PFSK-1 (cell line): ENCODE data around the gene ATP13A1.

Experiments used
- POLR2AphosphoS5 ChIP-seq: IDR thresholded peaks from 2 replicates; pipeline ENCODE4 v1.6.1; 2012; ENCODE audit warnings: low read depth, mild to moderate bottlenecking, control low read depth, low read length, moderate library complexity
- SIN3A ChIP-seq: IDR thresholded peaks from 2 replicates; pipeline ENCODE4 v1.6.1; 2012; ENCODE audit warnings: mild to moderate bottlenecking, low read length, moderate library complexity, borderline replicate concordance; ENCODE audit not compliant: insufficient read depth
- TAF1 ChIP-seq: IDR thresholded peaks from 2 replicates; pipeline ENCODE4 v1.6.1; 2012; ENCODE audit warnings: low read length, control low read depth, borderline replicate concordance; ENCODE audit not compliant: insufficient read depth
- TF ChIP-seq, protein P1 (sequence below), 2 experiments: IDR thresholded peaks; 2 replicates each; pipeline versions ENCODE4 v1.6.1 to v1.8.0; 2011 to 2012; ENCODE audit warnings: low read depth in 2 of 2, low read length in 2 of 2, control low read depth in 1 of 2, inconsistent platforms in 1 of 2, mild to moderate bottlenecking in 1 of 2, moderate library complexity in 1 of 2; ENCODE audit not compliant: insufficient read depth in 1 of 2

DNA sequence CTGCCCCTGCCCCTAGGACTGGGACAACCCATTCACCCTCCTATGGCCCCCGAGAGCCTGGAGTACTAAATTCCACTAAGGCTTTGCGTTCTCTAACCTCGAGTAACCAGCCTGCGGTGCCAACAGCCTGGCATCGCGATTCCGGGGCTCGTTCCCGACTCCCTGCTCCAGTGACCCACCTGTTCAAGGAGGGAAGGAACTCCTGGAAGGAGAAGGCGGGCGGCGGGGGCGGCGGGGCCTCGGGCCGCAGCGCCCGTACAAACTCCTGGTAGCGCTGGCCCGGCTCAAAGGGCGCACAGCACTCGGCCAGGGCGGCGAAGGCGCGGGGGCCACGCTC lies 26.3 kb downstream of the ATP13A1 start:
- TF ChIP-seq, protein P1, sequence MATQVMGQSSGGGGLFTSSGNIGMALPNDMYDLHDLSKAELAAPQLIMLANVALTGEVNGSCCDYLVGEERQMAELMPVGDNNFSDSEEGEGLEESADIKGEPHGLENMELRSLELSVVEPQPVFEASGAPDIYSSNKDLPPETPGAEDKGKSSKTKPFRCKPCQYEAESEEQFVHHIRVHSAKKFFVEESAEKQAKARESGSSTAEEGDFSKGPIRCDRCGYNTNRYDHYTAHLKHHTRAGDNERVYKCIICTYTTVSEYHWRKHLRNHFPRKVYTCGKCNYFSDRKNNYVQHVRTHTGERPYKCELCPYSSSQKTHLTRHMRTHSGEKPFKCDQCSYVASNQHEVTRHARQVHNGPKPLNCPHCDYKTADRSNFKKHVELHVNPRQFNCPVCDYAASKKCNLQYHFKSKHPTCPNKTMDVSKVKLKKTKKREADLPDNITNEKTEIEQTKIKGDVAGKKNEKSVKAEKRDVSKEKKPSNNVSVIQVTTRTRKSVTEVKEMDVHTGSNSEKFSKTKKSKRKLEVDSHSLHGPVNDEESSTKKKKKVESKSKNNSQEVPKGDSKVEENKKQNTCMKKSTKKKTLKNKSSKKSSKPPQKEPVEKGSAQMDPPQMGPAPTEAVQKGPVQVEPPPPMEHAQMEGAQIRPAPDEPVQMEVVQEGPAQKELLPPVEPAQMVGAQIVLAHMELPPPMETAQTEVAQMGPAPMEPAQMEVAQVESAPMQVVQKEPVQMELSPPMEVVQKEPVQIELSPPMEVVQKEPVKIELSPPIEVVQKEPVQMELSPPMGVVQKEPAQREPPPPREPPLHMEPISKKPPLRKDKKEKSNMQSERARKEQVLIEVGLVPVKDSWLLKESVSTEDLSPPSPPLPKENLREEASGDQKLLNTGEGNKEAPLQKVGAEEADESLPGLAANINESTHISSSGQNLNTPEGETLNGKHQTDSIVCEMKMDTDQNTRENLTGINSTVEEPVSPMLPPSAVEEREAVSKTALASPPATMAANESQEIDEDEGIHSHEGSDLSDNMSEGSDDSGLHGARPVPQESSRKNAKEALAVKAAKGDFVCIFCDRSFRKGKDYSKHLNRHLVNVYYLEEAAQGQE (IDR thresholded peaks at IDR 0.05; ENCODE audit: insufficient read depth in 1 of 2, low read depth in 2 of 2, low read length in 2 of 2) = no peak
- TF ChIP-seq SIN3A (no peak), TAF1 (no peak), POLR2AphosphoS5 (no peak)
